ENCODE measurements around the gene PDE4D. TPM values are rescaled to one million over a fixed set of nuclear protein-coding genes. Genes with fewer than 3 reads are reported as not detected.

PDE4D gene
- total RNA-seq, 6 experiments from 2014 or later, result 1.6 to 10.3 (median 5.6) TPM

GRCh38 chr5:59583810-59584562, 309.5 kb downstream of the PDE4D start:
- no peaks in the 10 kb centered on the region for H3K9me3 ChIP-seq
- H3K4me3 ChIP-seq, result no peak overlapping the region
- DNase-seq, result no peak
- intact Hi-C loops (cut with DNase I), result no loop called here
- H3K27me3 ChIP-seq, result no peaks in the 10 kb centered on the region
- 70% methylated on average over 7 of the region's 8 CpGs for WGBS (ENCODE audit: insufficient coverage, low coverage, low lambda C conversion rate, missing lambda C conversion rate)
- peaks cover 0 to 18% (median 0%) of the 10 kb centered on the region in 4 donors for H3K4me1 ChIP-seq
- no peak overlapping the region for H3K27ac ChIP-seq
- H3K36me3 ChIP-seq, result no peaks in the 10 kb centered on the region
- TF ChIP-seq POLR2A (IDR thresholded peaks at IDR 0.05), result no peak
- no peak for TF ChIP-seq CTCF (IDR thresholded peaks at IDR 0.05)
- no peak for ATAC-seq

DNA sequence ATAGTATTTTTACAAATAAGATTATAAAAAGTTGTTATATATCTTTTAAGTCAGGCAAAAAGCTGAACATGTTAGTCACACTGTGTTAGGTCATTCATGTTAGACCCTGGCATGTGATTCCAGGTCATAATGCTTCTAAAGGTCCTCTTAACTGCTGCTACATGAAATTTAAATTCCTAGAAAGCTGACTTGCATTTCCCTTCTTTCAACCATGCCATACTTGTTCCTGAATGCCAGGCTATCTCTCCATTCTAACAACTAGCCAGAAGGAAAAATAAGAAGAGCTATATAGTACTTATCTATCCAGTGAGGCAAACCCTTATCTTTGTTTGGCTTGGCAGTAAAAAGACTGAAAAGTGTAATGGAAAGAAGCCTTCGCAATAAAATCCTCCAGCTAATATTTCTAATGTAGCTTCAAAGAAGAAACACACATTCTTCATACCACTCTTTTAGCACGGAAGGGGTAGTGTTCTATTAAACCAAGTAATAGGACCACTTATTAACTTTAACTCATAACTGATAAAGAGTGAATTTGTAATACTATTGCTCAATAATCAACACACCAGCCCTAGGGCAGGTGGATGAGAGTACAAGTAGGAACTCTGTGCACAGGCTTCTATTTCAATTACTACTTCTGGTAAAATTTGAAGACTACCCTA, 310.2 kb downstream of the PDE4D start:
- DNase-seq, result no peak
- H3K4me1 ChIP-seq, result peaks cover 0 to 18% (median 0%) of the 10 kb centered on the region in 4 donors
- no peaks in the 10 kb centered on the region for H3K36me3 ChIP-seq
- TF ChIP-seq POLR2A (IDR thresholded peaks at IDR 0.05) (no peak), CTCF (IDR thresholded peaks at IDR 0.05) (no peak)
- H3K27ac ChIP-seq, result no peak overlapping the region
- no peak overlapping the region for H3K4me3 ChIP-seq
- WGBS (ENCODE audit: insufficient coverage, low coverage, low lambda C conversion rate, missing lambda C conversion rate), result 14% methylated on average over 2 of the region's 2 CpGs
- no peaks in the 10 kb centered on the region for H3K27me3 ChIP-seq
- H3K9me3 ChIP-seq, result no peaks in the 10 kb centered on the region
- peak; percentile 58 to 85 (median 70) for ATAC-seq
- intact Hi-C loops (cut with DNase I), result no loop called here

GRCh38 chr5:59582746-59583145, 310.8 kb downstream of the PDE4D start:
- Histone ChIP-seq H3K27me3 (no peaks in the 10 kb centered on the region), H3K27ac (no peak overlapping the region), H3K4me3 (no peak overlapping the region), H3K4me1 (peaks cover 0 to 18% (median 0%) of the 10 kb centered on the region in 4 donors), H3K36me3 (no peaks in the 10 kb centered on the region), H3K9me3 (no peaks in the 10 kb centered on the region)
- ATAC-seq, result peak in 2 of 4 donors; percentile 9 to 11
- intact Hi-C loops (cut with DNase I), result no loop called here
- no peak for TF ChIP-seq POLR2A (IDR thresholded peaks at IDR 0.05)
- no peak for TF ChIP-seq CTCF (IDR thresholded peaks at IDR 0.05)
- DNase-seq, result no peak

GRCh38 chr5:59579824-59580167, 313.7 kb downstream of the PDE4D start:
- Histone ChIP-seq H3K27ac (no peak overlapping the region), H3K4me3 (no peak overlapping the region), H3K9me3 (no peaks in the 10 kb centered on the region), H3K36me3 (no peaks in the 10 kb centered on the region), H3K4me1 (peaks cover 0 to 12% (median 0%) of the 10 kb centered on the region in 4 donors), H3K27me3 (no peaks in the 10 kb centered on the region)
- intact Hi-C loops (cut with DNase I), result no loop called here
- 73% methylated on average over 1 of the region's 1 CpG for WGBS (ENCODE audit: insufficient coverage, low coverage, low lambda C conversion rate, missing lambda C conversion rate)
- no peak for TF ChIP-seq CTCF (IDR thresholded peaks at IDR 0.05)
- TF ChIP-seq POLR2A (IDR thresholded peaks at IDR 0.05), result no peak
- no peak for DNase-seq
- ATAC-seq, result no peak

All from right lobe of liver (tissue), 6 donors.